Body of pancreas (tissue), 4 donors: ENCODE measurements around the gene TRPM3. TPM values are rescaled to one million over a fixed set of nuclear protein-coding genes. Genes with fewer than 3 reads are reported as not detected.

Source experiments
- ATAC-seq: fragments of 150-250 bp; one replicate; pipeline ENCODE4 v1.9.1; 2016
- DNase-seq, 4 donors: peaks; one replicate each; pipeline ENCODE4 v3.0.0-alpha.2; 2019
- H3K27ac ChIP-seq, 4 donors: fragments of 200-600 bp; sonication (generic); 1 replicate in 3 of 4; 2 replicates in 1 of 4; pipeline versions ENCODE4 v1.5.1 to v1.6.1; 2016 to 2019; ENCODE audit warnings: mild to moderate bottlenecking in 1 of 4, mixed read lengths in 1 of 4, moderate library complexity in 1 of 4
- H3K27me3 ChIP-seq, 2 donors: fragments of 200-600 bp; sonication (generic); one replicate each; pipeline ENCODE4 v1.6.0; 2016; ENCODE audit warnings: mild to moderate bottlenecking in 1 of 2
- H3K36me3 ChIP-seq, 2 donors: fragments of 200-600 bp; sonication (generic); replicated peaks in 1 of 2; 2 replicates each; pipeline ENCODE4 v1.5.1; 2016; ENCODE audit warnings: low read depth in 2 of 2; ENCODE audit not compliant: insufficient read depth in 1 of 2
- H3K4me1 ChIP-seq: fragments of 200-600 bp; sonication (generic); one replicate; pipeline ENCODE4 v1.6.0; 2016
- H3K4me3 ChIP-seq, 2 donors: fragments of 200-600 bp; sonication (generic); 1 replicate in 1 of 2; 2 replicates in 1 of 2; pipeline ENCODE4 v1.5.1; 2016 to 2019
- H3K9me3 ChIP-seq, 3 donors: fragments of 200-600 bp; sonication (generic); 1 replicate in 2 of 3; 2 replicates in 1 of 3; pipeline ENCODE4 v1.5.1; 2016
- POLR2A ChIP-seq, 3 donors: fragments of 450-650 bp; IDR thresholded peaks; one replicate each; pipeline ENCODE4 v1.6.1; 2016; ENCODE audit warnings: antibody characterized with exemption in 3 of 3, mild to moderate bottlenecking in 2 of 3
- WGBS, 2 donors: methylation state at CpG; one replicate each; pipeline ENCODE4 v1.1.5; 2017; 5-methylcytosine and 5-hydroxymethylcytosine counted together
- intact Hi-C: fragments of 100-400 bp; cut with DNase I; formaldehyde crosslinking; loops from one replicate; pipeline ENCODE4 v1.15.1; 2023
- total RNA-seq, 2 donors: library from RNA; depleted of rRNA; stranded (reverse); fragments of >200 nt; gene quantifications; one replicate each; pipeline ENCODE4 v1.1.0, GENCODE V29; 2016
- TF ChIP-seq, protein P1 (sequence below), 7 experiments: fragments of 450-650 bp in 4 of 7; fragments of 200-600 bp in 3 of 7; sonication (generic) in 3 of 7; IDR thresholded peaks; one replicate each; pipeline ENCODE4 v1.5.1; 2016 to 2019; ENCODE audit warnings: antibody characterized with exemption in 7 of 7

TRPM3 gene
- total RNA-seq, 2 donors from 2014 or later = 0.78 to 1.3 TPM

DNA sequence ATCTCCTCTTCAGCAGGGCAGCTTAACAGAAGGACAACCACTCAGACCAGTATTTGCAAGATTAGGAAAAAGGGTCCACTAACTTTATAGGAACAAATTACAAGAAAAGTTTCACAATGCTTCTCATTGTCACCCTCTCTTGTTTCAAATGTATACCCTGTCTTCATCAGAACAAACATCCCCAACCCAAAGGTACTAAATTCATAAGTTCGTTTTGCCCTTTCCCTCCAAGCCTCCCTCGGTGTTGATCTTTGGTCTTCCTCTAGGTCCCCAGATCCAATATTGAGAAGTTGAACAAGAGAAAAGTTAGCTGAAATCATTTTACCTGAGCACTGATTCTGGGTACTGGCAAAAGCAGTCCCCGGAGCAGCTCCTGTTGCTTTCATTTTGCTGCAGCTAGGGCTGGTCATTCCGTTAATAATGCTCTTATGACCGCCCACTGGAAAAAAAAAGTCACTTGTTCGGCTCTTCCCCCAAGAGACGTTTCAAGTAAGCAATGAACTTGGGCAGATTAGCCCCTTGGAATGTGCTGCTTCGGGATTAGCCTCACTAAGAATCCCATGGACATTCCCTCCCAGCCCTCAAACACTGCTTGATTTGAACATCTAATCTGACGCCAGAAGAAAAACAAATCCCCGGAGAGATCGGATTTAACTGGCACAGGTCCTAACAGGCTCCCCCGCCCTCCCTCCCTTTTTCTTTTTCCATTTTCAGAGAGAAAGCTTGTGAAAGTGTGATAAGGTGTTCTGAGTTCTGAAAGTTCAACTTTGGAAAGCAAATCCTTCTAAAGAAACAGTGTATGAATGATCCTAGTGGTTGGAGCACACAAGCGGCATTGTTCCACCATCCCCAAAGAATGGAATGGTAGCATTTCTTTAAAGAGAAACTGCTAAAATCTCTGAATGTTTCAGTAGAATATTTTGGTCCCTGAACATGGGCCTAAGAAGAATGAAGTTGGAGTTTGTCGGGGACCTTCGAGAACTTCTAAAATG is 252.5 kb downstream of the TRPM3 start:
- 17 to 29% methylated on average over 15 of the region's 15 CpGs for WGBS, 2 donors
- no peaks in the 10 kb centered on the region for H3K36me3 ChIP-seq
- TF ChIP-seq, protein P1, sequence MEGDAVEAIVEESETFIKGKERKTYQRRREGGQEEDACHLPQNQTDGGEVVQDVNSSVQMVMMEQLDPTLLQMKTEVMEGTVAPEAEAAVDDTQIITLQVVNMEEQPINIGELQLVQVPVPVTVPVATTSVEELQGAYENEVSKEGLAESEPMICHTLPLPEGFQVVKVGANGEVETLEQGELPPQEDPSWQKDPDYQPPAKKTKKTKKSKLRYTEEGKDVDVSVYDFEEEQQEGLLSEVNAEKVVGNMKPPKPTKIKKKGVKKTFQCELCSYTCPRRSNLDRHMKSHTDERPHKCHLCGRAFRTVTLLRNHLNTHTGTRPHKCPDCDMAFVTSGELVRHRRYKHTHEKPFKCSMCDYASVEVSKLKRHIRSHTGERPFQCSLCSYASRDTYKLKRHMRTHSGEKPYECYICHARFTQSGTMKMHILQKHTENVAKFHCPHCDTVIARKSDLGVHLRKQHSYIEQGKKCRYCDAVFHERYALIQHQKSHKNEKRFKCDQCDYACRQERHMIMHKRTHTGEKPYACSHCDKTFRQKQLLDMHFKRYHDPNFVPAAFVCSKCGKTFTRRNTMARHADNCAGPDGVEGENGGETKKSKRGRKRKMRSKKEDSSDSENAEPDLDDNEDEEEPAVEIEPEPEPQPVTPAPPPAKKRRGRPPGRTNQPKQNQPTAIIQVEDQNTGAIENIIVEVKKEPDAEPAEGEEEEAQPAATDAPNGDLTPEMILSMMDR (IDR thresholded peaks at IDR 0.05) = no peak
- TF ChIP-seq POLR2A (IDR thresholded peaks at IDR 0.05) = no peak
- DNase-seq = peak in 2 of 4 donors; percentile 12 to 16
- intact Hi-C loops = no loop called here
- H3K9me3 ChIP-seq = no peaks in the 10 kb centered on the region
- peak overlapping the region in 1 of 2 donors; percentile 14 for H3K4me3 ChIP-seq
- peaks cover 9% of the 10 kb centered on the region for H3K4me1 ChIP-seq
- no peak overlapping the region for H3K27ac ChIP-seq
- peak; percentile 60 for ATAC-seq
- no peaks in the 10 kb centered on the region for H3K27me3 ChIP-seq

DNA sequence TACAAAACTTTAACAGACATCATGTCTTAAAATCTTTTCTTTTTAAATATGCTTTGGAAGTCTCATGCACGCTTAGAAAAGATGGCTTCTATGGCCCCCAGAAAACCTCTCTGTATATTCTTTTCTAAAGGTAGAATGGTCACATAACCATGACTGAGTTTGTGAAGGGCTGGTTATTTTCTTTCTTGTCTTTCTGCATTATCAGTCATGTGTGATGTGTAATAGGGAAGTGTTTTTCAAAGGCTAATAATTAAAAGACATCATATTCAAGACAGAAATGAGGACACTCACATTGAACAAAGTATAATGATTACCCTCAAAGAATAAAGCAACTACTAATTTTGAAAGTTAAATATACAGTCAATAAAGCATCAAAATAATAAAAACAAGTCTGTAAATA is 253.4 kb downstream of the TRPM3 start:
- no peak for ATAC-seq
- 62 to 63% methylated on average over 1 of the region's 1 CpG for WGBS, 2 donors

DNA sequence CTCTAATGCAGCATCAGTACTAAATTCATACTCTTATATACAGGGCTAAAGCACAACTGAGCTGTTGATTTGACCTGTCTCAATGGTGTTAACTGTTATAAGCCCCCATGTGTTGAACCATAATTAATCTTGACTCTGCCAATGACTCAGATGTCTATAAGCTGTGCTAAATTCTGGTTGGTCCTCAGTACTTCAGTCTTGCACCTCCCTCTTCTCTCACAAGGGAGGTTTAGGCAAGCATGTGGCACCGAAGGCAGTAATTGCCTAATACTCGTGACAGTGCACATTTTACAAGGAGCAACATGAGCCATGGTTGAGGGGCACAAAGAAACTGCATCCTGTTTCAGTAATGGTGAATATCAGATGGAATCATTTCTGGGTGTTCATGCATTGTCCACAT is 255.9 kb downstream of the TRPM3 start:
- Histone ChIP-seq H3K4me3 (no peak overlapping the region), H3K27me3 (no peaks in the 10 kb centered on the region), H3K27ac (no peak overlapping the region), H3K36me3 (no peaks in the 10 kb centered on the region), H3K4me1 (peaks cover 9% of the 10 kb centered on the region), H3K9me3 (no peaks in the 10 kb centered on the region)
- no peak for TF ChIP-seq POLR2A (IDR thresholded peaks at IDR 0.05)
- TF ChIP-seq, protein P1 (IDR thresholded peaks at IDR 0.05) = no peak
- ATAC-seq (no peak), DNase-seq (no peak)
- WGBS, 2 donors = 63 to 77% methylated on average over 2 of the region's 2 CpGs
- intact Hi-C loops = no loop called here

More for the DNA sequence above, 253.4 kb downstream of the TRPM3 start:
- Histone ChIP-seq H3K27ac (no peak overlapping the region), H3K4me1 (peaks cover 9% of the 10 kb centered on the region), H3K27me3 (no peaks in the 10 kb centered on the region), H3K36me3 (no peaks in the 10 kb centered on the region), H3K4me3 (no peak overlapping the region), H3K9me3 (no peaks in the 10 kb centered on the region)
- DNase-seq = no peak
- TF ChIP-seq, protein P1 (IDR thresholded peaks at IDR 0.05) = no peak
- no peak for TF ChIP-seq POLR2A (IDR thresholded peaks at IDR 0.05)
- intact Hi-C loops = no loop called here

DNA sequence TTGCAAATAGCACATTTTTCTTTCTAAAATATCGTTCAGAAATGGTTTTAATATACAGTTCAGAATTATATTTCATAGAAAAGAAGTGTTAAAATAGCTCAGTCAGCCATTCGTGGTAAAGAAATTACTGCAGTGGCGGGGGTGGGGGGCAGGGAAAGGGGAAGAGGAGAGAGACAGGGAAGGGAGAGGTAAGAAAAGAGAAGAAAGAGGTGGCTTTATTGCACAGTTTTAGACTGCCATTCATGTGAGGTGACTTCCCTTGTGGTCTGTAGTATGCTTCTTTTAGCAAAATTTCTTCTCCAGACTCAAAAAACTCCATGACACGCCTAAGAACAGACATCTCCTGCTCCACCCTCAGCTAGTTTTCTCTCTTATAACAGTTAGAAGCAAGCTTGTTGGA is 259.6 kb downstream of the TRPM3 start:
- Histone ChIP-seq H3K9me3 (no peaks in the 10 kb centered on the region), H3K4me1 (no peaks in the 10 kb centered on the region), H3K36me3 (no peaks in the 10 kb centered on the region), H3K27me3 (no peaks in the 10 kb centered on the region), H3K4me3 (no peak overlapping the region), H3K27ac (no peak overlapping the region)
- no peak for ATAC-seq
- 52 to 58% methylated on average over 4 of the region's 4 CpGs for WGBS, 2 donors
- TF ChIP-seq, protein P1 (IDR thresholded peaks at IDR 0.05) = no peak
- no peak for DNase-seq
- intact Hi-C loops = no loop called here
